Panc1 (cell line): ENCODE results near the gene TRPM7. TPM values are rescaled to one million over a fixed set of nuclear protein-coding genes. Genes with fewer than 3 reads are reported as not detected.

Experiments
- ATAC-seq: fragments of 200-7000 bp; cut with Tn5 transposase; 2 replicates; pipeline ENCODE4 v1.9.1; 2020; ENCODE audit warnings: mild to moderate bottlenecking, moderate library complexity
- BruUV-seq: library from RNA; stranded (reverse); fragments of 400-500 nt; replicated peaks from 2 replicates; lab custom pipeline; 2021; lab: Mats Ljungman, UMichigan
- CTCF ChIA-PET: fragments of 300-600 bp; sonication (Branson Sonifier 250); formaldehyde crosslinking; loops from one replicate; lab custom pipeline; 2022; ENCODE audit warnings: antibody characterized with exemption; lab: Charles Lee
- POLR2A ChIA-PET: fragments of 300-600 bp; sonication (Branson Sonifier 250); formaldehyde crosslinking; loops from one replicate; lab custom pipeline; 2022; ENCODE audit warnings: antibody characterized with exemption; lab: Charles Lee
- DNase-seq: peaks from one replicate; pipeline ENCODE4 v3.0.0-alpha.2; 2010; ENCODE audit warnings: low read depth, low spot score
- H3K27ac ChIP-seq: 2 replicates; pipeline ENCODE4 v1.5.1; 2011; ENCODE audit warnings: mild to moderate bottlenecking, low read length, inconsistent platforms
- H3K27me3 ChIP-seq: fragments of 200-500 bp; sonication (Bioruptor generic); 2 replicates; pipeline ENCODE4 v1.6.0; 2014; ENCODE audit warnings: low read length, inconsistent platforms; ENCODE audit not compliant: control insufficient read depth, insufficient read depth
- H3K36me3 ChIP-seq: fragments of 200-500 bp; sonication (Bioruptor generic); 2 replicates; pipeline ENCODE4 v1.5.1; 2014; ENCODE audit warnings: inconsistent platforms, mild to moderate bottlenecking, low read length, moderate library complexity; ENCODE audit not compliant: control insufficient read depth, insufficient read depth
- H3K4me1 ChIP-seq: 2 replicates; pipeline ENCODE4 v1.5.1; 2011; ENCODE audit warnings: inconsistent platforms, mild to moderate bottlenecking, low read length, moderate library complexity; ENCODE audit not compliant: control insufficient read depth, insufficient read depth
- H3K4me3 ChIP-seq, 2 experiments: 2 replicates each; pipeline ENCODE4 v1.5.1; 2011 to 2012; ENCODE audit warnings: low read depth in 2 of 2, low read length in 2 of 2, mild to moderate bottlenecking in 2 of 2, inconsistent platforms in 1 of 2, moderate library complexity in 1 of 2
- H3K9me3 ChIP-seq: fragments of 200-500 bp; sonication (Bioruptor generic); 2 replicates; pipeline ENCODE4 v1.5.1; 2014; ENCODE audit warnings: low read depth, mild to moderate bottlenecking, inconsistent platforms, low read length, moderate library complexity; ENCODE audit not compliant: control insufficient read depth, insufficient read depth
- CTCF ChIP-seq: fragments of 450-650 bp; IDR thresholded peaks from 2 replicates; pipeline ENCODE4 v1.5.1; 2017; ENCODE audit warnings: mild to moderate bottlenecking
- POLR2AphosphoS5 ChIP-seq: IDR thresholded peaks from 2 replicates; pipeline ENCODE4 v1.6.1; 2012; ENCODE audit warnings: mild to moderate bottlenecking, low read depth, low read length, moderate library complexity
- REST ChIP-seq, 2 experiments: IDR thresholded peaks; 2 replicates each; pipeline ENCODE4 v1.6.1; 2011 to 2012; ENCODE audit warnings: low read depth in 2 of 2, control low read depth in 1 of 2, low read length in 1 of 2, mild to moderate bottlenecking in 1 of 2, moderate library complexity in 1 of 2; ENCODE audit not compliant: insufficient read depth in 1 of 2
- SIN3A ChIP-seq: IDR thresholded peaks from 2 replicates; pipeline ENCODE4 v1.6.1; 2012; ENCODE audit warnings: low read depth, mild to moderate bottlenecking, low read length, moderate library complexity, borderline replicate concordance; ENCODE audit not compliant: insufficient read depth
- TCF7L2 ChIP-seq: IDR thresholded peaks from 2 replicates; pipeline ENCODE4 v1.6.1; 2011; ENCODE audit warnings: mild to moderate bottlenecking, low read depth, low read length, inconsistent platforms
- in situ Hi-C: cut with HindIII; loops from 2 replicates; pipeline ENCODE4 v1.10.0; 2016; ENCODE audit warnings: low sequenced_read_pairs, low pct_unique_long_range_greater_than_20kb
- intact Hi-C: fragments of 100-400 bp; cut with micrococcal nuclease; formaldehyde crosslinking; loops from one replicate; pipeline ENCODE4 v1.10.0; 2022; ENCODE audit not compliant: unreplicated experiment
- total RNA-seq: library from RNA; stranded (reverse); gene quantifications from one replicate; pipeline ENCODE4 v1.2.1, GENCODE V29; 2021; ENCODE audit not compliant: unreplicated experiment

Gene TRPM7
- total RNA-seq, 1 experiment from 2014 or later: 44.9 TPM

- in situ Hi-C loops: no loop called here
- ATAC-seq: no peak
- POLR2A ChIA-PET: no interaction called here
Observed at GRCh38 chr15:50685191-50685975, 1.2 kb downstream of the TRPM7 start.

GRCh38 chr15:50681467-50681866, 5.1 kb downstream of the TRPM7 start:
- H3K36me3 ChIP-seq: no peaks in the 10 kb centered on the region
- no peak for TF ChIP-seq REST (IDR thresholded peaks at IDR 0.05; ENCODE audit: insufficient read depth in 1 of 2, low read depth in 2 of 2, low read length in 1 of 2)
- ATAC-seq: no peak
- in situ Hi-C loops (no loop called here), intact Hi-C loops (no loop called here)
- peaks cover 5% of the 10 kb centered on the region; the same call in 1 of the 2 replicates for H3K4me1 ChIP-seq
- no peaks in the 10 kb centered on the region for H3K27me3 ChIP-seq
- no peak overlapping the region for H3K27ac ChIP-seq
- POLR2A ChIA-PET: no interaction called here
- H3K9me3 ChIP-seq: no peaks in the 10 kb centered on the region
- H3K4me3 ChIP-seq: no peak overlapping the region
- CTCF ChIA-PET: interaction anchor here (1.0 kb wide), 1 partner anchor 204 kb away, joined by 11 read pairs; no protein-coding TSS in a partner anchor
- DNase-seq: no peak
- BruUV-seq: TSS peak; percentile 12

More at GRCh38 chr15:50685191-50685975, 1.2 kb downstream of the TRPM7 start:
- peaks cover 15% of the 10 kb centered on the region for H3K4me1 ChIP-seq
- TF ChIP-seq CTCF: no peak
- TF ChIP-seq POLR2AphosphoS5: no peak
- no peak for TF ChIP-seq REST (IDR thresholded peaks at IDR 0.05; ENCODE audit: insufficient read depth in 1 of 2, low read depth in 2 of 2, low read length in 1 of 2)
- no peak for TF ChIP-seq TCF7L2
- TF ChIP-seq SIN3A: no peak
- no peaks in the 10 kb centered on the region for H3K9me3 ChIP-seq
- intact Hi-C loops: no loop called here
- CTCF ChIA-PET: no interaction called here
- H3K36me3 ChIP-seq: no peaks in the 10 kb centered on the region
- TSS peak; percentile 85 for BruUV-seq
- H3K27me3 ChIP-seq: no peaks in the 10 kb centered on the region
- DNase-seq: no peak
- peak overlapping the region; percentile 91 for H3K27ac ChIP-seq
- peak overlapping the region; percentile 75 to 81 for H3K4me3 ChIP-seq
